Embryonic facial prominence (tissue), 1 donor: Measurements from ENCODE around the gene ZNF506.
"Not testable (repeated sequence)": the region's sequence is repeated elsewhere in the genome, so short reads cannot be mapped to it uniquely, and the experiment has no call there.

Experiments used
- DNase-seq: peaks from one replicate; pipeline ENCODE4 v3.0.0-alpha.2; 2016; ENCODE audit errors: extremely low spot score

The ZNF506 gene

DNA sequence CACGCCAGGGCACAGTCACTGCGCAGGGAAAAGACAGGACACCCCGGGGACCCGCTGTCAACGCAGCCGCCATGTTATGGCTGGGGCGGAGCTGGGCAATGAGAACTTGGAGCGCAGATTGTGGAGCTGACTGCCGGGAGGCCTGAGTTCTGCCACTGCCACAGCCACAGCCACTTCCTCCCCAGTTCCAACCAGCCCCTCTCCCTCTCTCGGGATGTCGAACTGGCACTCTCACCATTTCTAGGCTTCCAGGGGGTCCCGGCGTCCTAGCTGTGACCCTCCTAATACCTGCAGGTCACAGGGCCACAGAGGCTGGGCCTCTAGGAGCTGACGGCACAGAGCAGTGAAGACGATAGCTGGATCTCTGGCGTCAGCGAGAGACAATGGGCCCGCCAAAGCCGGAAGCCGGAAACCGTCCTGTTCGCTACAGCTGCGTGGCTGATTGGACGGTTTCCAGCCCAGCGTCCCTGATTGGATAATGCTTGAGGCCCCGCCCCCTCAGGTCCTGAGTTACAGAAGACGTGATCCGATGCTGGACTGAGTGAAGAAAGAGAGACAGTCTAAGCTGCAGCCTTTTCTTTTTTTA is at the start of gene ZNF506:
Gene ZNF506, minus strand, starts transcription at position 385 of the 586 bp plus-strand sequence. Its CDS starts 147 bp downstream, at position 238.
- DNase-seq: peak; percentile 96

DNA sequence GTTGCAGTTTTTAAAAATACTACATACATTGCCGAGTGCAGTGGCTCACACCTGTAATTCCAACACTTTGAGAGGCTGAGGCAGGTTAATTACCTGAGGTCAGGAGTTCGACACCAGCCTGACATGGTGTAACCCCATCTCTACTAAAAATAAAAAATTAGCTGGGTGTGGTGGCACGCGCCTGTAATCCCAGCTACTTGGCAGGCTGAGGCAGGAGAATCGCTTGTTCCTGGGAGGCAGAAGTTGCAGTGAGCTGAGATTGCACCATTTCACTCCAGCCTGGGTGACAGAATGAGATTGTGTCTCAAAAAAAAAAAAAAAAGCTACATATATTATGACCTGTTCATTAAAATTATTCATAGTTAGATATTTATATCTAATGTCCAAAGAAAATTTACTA is 48.5 kb upstream of the ZNF506 start:
- not testable (repeated sequence) for DNase-seq

DNA sequence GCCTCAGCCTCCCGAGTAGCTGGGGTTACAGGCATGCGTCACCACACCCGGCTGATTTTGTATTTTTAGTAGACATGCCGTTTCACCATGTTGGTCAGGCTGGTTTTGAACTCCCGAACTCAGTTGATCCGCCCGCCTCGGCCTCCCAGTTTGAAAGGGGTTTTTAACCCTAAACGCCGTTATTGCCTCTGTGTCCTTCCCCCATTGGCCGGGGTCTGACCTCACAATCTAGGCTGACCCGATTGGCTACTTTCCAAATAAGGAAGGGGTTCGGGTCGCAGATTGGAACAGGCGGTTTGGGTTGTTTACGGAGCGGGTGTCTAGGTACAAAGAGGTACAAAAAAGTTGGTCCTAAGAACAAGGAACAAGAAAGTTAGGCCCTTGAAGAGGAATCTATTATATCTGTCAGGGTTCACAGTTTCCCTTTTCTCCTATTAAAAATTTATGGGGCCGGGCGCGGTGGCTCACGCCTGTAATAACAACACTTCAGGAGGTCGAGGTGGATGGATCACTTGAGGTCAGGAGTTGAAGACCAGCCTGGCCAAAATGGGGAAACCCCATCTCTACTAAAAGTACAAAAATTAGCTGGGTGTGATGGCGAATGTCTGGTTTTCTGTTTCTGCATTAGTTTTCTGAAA is 45.2 kb upstream of the ZNF506 start:
- no peak for DNase-seq

DNA sequence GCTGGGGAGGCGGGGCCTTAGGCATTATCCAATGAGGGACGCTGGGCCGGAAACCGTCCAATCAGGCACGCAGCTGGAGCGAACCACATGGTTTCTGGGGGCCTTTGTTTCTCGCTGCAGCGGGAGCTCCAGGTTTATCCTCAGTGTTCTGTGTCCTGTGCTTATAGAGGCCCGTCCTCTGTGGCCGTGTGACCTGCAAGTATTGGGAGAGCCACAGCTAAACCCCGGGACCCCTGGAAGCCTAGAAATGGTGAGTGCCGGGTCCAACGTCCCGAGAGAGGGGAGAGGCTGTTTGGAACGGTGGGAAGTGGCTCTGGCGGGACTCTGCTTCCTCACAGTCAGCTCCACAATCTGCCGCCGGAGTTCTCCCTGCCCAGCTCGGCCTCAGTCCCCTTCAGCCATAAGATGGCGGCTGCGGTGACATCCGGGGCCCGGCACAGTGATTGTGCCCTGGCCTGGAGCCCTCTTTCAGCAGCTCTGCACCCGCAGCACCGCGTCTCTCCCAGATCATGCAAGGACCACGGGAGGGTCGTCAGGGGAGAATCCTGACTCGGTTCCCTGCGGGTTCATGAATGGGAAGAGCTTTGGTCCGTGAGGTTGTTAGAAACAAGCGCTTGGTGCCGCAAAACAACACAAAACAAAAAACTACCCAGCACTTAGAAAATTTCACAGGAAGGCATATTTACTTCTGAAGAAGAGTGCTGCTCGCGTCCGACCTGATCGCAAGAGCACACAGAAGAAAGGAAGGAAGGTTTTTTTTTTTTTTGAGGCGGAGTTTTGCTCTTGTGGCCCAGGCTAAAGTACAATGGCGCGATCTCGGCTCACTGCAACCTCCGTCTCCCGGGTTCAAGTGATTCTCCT is 44.4 kb upstream of the ZNF506 start, which contains the start of gene ZNF253:
Gene ZNF253, plus strand, starts transcription at position 133 of the 861 bp plus-strand sequence. Its CDS starts 115 bp downstream, at position 248.
- peak; percentile 93 for DNase-seq

DNA sequence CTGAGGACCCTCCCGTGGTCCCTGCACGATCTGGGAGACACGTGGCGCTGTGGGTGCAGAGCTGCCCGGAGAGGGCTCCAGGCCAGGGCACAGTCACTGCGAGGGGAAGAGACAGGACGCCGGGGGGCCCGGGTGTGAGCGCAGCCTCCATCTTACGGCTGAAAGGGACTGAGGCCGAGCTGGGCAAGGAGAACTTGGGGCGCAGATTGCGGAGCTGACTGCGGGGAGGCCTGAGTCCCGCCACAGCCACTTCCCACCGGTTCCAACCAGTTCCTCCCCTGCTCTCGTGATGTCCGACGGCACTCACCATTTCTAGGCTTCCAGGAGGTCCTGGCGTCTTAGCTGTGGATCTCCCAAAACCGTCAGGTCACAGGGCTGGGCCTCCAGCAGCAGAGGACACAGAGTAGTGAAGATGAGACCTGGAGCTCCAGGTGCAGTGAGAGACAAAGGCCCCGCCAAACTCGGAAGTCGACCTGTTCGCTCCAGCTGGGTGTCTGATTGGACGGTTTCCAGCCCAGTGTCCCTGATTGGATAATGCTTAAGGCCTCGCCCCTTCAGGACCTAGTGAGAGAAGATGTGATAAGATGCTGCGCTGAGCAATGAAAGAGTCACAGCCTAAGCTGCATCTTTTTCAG is 39.3 kb upstream of the ZNF506 start:
- DNase-seq: peak; percentile 49

DNA sequence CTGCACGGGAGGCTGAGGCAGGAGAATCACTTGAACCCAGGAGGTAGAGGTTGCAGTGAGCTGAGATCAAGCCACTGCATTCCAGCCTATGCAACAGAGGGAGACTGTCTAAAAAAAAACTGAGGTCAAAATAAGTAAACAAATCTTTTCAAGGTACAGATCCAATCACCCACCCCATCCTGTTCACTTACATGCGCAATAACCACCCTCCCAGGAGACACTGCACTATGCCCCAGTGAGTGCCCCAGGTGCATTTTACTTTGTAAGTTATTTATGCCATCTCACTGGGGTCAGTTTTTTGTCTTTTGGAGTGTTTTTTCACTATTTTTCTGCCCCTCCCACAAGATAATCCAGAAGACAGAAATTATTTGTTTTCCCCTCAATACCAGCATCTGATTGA is 37.2 kb upstream of the ZNF506 start:
- DNase-seq: no peak

GRCh38 chr19:19851740-19852139 is 30.2 kb upstream of the ZNF506 start:
- not testable (repeated sequence) for DNase-seq

DNA sequence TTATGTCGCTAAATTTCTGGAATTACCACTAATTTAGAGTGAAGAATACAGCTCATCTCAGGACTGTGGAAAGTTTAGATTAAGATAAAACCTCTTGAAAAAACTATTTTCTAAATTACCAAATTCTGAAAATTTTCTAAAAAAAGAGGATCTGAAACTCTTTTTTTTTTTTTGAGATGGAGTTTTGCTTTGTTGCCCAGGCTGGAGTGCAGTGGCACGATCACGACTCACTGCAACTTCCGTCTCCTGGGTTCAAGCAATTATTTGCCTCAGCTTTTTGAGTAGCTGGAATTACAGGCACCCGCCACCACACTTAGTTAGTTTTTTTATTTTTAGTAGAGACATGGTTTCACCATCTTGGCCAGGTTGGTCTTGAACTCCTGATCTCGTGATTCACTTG is 27.5 kb upstream of the ZNF506 start:
- no peak for DNase-seq

DNA sequence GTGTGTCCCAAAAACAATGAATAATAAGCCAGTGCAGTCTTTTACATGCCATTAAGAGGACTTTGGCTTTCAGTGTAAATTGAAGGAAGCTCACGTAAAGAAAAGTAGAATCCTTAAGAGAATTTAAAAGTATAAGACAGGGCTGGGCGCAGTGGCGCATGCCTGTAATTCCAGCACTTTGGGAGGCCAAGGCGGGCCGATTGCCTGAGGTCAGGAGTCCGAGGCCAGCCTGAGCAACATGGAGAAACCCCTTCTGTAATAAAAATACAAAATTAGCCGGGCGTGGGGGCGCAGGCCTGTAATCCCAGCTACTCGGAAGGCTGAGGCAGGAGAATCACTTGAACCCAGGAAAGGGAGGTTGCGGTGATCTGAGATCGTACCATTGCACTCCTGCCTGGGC is 26.2 kb upstream of the ZNF506 start:
- no peak for DNase-seq

- no peak for DNase-seq
Measured at GRCh38 chr19:19835560-19836038, 14.0 kb upstream of the ZNF506 start.

- no peak for DNase-seq
Measured at GRCh38 chr19:19826875-19827274, 5.3 kb upstream of the ZNF506 start.

DNA sequence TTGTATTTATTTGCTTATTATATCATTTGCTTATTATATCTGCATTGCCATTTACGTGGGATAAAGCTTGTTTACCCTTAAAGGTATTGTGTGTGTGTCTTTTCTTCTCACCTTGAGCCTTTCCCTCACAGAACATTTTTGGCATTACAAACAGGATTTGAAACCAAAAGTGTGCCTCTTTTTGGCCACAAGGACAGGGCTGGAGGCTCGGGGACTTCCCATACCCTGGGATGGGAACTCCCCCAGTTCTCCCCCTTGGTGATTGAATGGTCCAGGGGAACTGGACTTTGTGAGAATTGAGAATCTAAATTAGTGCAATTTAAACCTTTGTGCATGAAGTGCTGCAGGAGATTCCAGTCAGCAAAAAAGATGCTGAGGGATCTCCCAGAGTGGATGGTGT is 2.4 kb upstream of the ZNF506 start:
- no peak for DNase-seq

GRCh38 chr19:19821976-19822375 is 426 bp upstream of the ZNF506 start:
- not testable (repeated sequence) for DNase-seq

GRCh38 chr19:19820774-19821320 is 703 bp downstream of the ZNF506 start:
- no peak for DNase-seq

GRCh38 chr19:19817357-19817756 is 4.2 kb downstream of the ZNF506 start:
- no peak for DNase-seq

- DNase-seq: no peak
Measured at GRCh38 chr19:19816679-19817078, 4.9 kb downstream of the ZNF506 start.

GRCh38 chr19:19811999-19812398 is 9.6 kb downstream of the ZNF506 start:
- DNase-seq: not testable (repeated sequence)

GRCh38 chr19:19805480-19805879 is 16.1 kb downstream of the ZNF506 start:
- DNase-seq: no peak

- DNase-seq: no peak
Measured at GRCh38 chr19:19788015-19788414, 33.5 kb downstream of the ZNF506 start.

DNA sequence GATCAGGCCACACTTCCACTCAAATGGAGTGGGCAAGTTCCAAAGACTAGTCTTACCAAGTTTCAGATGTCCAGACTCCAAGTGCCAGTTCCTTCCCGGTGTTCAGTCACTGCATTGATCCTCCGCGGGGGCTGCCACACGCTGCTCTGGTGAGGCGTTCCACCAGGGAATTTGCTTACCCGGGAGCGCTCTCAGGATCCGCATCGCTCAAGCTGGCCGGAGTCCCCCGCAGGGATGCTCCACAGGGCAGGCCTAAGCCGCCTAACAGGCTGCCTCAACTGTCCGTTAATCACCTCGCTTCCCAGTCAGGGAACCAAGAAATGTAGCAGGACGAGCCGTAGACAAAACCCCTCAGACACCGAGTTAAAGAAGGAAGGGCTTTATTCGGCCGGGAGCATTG is 36.1 kb downstream of the ZNF506 start:
- DNase-seq: not testable (repeated sequence)

GRCh38 chr19:19782783-19783182 is 38.8 kb downstream of the ZNF506 start:
- DNase-seq: no peak

DNA sequence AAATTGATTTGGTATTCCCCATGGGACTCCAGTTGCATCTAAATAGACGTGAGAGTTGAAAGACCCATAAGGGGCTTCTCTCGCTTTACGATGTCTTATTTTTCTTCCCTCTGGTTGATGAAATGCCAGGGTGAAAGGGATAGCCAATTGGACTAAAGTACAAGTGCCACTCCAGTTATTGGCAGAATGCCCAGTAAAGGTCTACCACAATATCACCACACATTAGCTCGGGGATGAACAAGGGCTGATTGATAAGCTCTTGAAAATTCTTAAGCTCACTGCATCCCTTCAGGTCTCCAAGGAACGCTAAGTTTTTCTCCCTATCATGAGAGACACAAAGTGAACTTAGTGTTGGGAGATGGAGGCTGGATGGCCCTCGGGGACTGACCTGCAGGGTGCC is 39.8 kb downstream of the ZNF506 start:
- not testable (repeated sequence) for DNase-seq
